HepG2 (cell line): Measurements from ENCODE around the gene VARS2. TPM values are rescaled to one million over a fixed set of nuclear protein-coding genes. Genes with fewer than 3 reads are reported as not detected.

Source experiments
- SNAPC5 ChIP-seq: sonication (generic); formaldehyde crosslinking; IDR thresholded peaks from 2 replicates; pipeline ENCODE4 v1.8.1; 2023; ENCODE audit warnings: mild to moderate bottlenecking, missing genetic modification reagents, borderline replicate concordance
- ZNF615 ChIP-seq: sonication (generic); formaldehyde crosslinking; IDR thresholded peaks from 2 replicates; pipeline ENCODE4 v1.5.0; 2020; ENCODE audit warnings: mild to moderate bottlenecking, missing genetic modification reagents, borderline replicate concordance
- ZNF83 ChIP-seq: sonication (generic); formaldehyde crosslinking; IDR thresholded peaks from 2 replicates; pipeline ENCODE4 v1.4.0; 2020; ENCODE audit warnings: missing genetic modification reagents, mild to moderate bottlenecking, borderline replicate concordance
- ZSCAN12 ChIP-seq: sonication (generic); formaldehyde crosslinking; IDR thresholded peaks from 2 replicates; pipeline ENCODE4 v1.9.0; 2021; ENCODE audit warnings: mild to moderate bottlenecking, missing genetic modification reagents
- polyA plus RNA-seq, 8 experiments: library from polyadenylated mRNA; depleted of rRNA in 3 of 8; stranded (reverse) in 7 of 8; unstranded in 1 of 8; fragments of >200 nt; fragmentation: Illumina TruSeq in 4 of 8; extraction: Trizol in 4 of 8; gene quantifications; 2 replicates each; pipeline versions ENCODE4 v1.2.1 to v1.2.3, GENCODE V29; 2011 to 2016; ENCODE audit warnings: low read depth in 4 of 8, missing spikeins in 1 of 8, mixed read lengths in 1 of 8; ENCODE audit not compliant: insufficient read depth in 1 of 8
- total RNA-seq, 5 experiments: library from RNA; depleted of rRNA; stranded (reverse); fragments of >200 nt; fragmentation: Illumina TruSeq; extraction: Trizol; gene quantifications; 2 replicates each; pipeline ENCODE4 v1.2.3, GENCODE V29; 2016; ENCODE audit warnings: low read depth in 1 of 5
- TF ChIP-seq, protein P1 (sequence below): sonication (generic); formaldehyde crosslinking; IDR thresholded peaks from 2 replicates; pipeline ENCODE4 v1.5.1; 2020; ENCODE audit warnings: mild to moderate bottlenecking, missing genetic modification reagents, borderline replicate concordance
- TF ChIP-seq, protein P2 (sequence below): sonication (generic); formaldehyde crosslinking; IDR thresholded peaks from 2 replicates; pipeline ENCODE4 v1.5.0; 2020; ENCODE audit warnings: mild to moderate bottlenecking, missing genetic modification reagents
- TF ChIP-seq, protein P3 (sequence below): sonication (generic); formaldehyde crosslinking; conservative IDR thresholded peaks from 2 replicates; pipeline ENCODE4 v1.4.0; 2020; ENCODE audit warnings: mild to moderate bottlenecking, missing genetic modification reagents, moderate library complexity
- TF ChIP-seq, protein P4 (sequence below): sonication (generic); formaldehyde crosslinking; IDR thresholded peaks from 2 replicates; pipeline ENCODE4 v1.4.0; 2020; ENCODE audit warnings: missing genetic modification reagents
- TF ChIP-seq, protein P5 (sequence below): sonication (generic); formaldehyde crosslinking; IDR thresholded peaks from 2 replicates; pipeline ENCODE4 v1.4.0; 2020; ENCODE audit warnings: missing genetic modification reagents, borderline replicate concordance

VARS2 gene
- total and polyA plus RNA-seq, 2 of the 13 experiments (the other 11 are each of a cell fraction or from before 2014, with no cell fraction given) = 61.8 to 71.8 TPM

DNA sequence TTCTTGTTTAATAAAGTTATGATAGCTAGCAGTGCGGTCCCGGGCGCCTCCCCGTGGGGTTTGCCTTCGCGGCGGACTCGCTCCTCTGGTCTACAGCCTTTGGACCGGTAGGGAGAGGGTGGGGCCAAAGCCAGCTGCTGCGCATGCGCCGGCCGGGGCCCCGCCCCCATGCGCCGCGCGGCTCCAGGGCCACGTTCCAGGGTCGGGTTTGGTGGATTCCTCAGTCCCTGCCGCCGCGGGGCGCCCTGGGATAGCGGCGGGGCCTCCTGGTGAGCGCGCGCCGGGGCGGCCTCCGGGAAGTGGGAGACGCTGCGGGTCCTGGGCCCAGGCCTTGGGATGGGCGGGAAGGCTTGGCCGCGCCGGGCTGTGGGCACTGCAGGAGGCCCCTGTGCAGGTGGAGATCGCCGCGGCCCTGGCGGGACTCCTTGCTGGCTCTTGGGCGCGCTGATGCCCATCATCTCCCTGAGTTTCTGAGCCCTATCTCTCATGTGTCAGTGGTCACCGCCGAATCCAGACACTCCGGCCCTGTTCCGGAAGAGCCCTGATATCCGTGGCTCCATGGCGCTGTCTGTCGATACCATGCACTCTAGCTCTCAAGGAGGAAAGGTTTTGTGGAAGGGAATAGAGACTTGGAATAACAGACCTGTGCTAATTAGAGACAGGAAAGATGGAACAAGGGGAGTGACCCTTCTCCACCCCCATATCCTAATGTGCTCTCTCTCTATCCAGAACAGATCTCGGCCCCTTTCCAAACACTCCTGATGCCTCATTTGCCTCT is at the start of gene VARS2 (continued):
- TF ChIP-seq, protein P1, sequence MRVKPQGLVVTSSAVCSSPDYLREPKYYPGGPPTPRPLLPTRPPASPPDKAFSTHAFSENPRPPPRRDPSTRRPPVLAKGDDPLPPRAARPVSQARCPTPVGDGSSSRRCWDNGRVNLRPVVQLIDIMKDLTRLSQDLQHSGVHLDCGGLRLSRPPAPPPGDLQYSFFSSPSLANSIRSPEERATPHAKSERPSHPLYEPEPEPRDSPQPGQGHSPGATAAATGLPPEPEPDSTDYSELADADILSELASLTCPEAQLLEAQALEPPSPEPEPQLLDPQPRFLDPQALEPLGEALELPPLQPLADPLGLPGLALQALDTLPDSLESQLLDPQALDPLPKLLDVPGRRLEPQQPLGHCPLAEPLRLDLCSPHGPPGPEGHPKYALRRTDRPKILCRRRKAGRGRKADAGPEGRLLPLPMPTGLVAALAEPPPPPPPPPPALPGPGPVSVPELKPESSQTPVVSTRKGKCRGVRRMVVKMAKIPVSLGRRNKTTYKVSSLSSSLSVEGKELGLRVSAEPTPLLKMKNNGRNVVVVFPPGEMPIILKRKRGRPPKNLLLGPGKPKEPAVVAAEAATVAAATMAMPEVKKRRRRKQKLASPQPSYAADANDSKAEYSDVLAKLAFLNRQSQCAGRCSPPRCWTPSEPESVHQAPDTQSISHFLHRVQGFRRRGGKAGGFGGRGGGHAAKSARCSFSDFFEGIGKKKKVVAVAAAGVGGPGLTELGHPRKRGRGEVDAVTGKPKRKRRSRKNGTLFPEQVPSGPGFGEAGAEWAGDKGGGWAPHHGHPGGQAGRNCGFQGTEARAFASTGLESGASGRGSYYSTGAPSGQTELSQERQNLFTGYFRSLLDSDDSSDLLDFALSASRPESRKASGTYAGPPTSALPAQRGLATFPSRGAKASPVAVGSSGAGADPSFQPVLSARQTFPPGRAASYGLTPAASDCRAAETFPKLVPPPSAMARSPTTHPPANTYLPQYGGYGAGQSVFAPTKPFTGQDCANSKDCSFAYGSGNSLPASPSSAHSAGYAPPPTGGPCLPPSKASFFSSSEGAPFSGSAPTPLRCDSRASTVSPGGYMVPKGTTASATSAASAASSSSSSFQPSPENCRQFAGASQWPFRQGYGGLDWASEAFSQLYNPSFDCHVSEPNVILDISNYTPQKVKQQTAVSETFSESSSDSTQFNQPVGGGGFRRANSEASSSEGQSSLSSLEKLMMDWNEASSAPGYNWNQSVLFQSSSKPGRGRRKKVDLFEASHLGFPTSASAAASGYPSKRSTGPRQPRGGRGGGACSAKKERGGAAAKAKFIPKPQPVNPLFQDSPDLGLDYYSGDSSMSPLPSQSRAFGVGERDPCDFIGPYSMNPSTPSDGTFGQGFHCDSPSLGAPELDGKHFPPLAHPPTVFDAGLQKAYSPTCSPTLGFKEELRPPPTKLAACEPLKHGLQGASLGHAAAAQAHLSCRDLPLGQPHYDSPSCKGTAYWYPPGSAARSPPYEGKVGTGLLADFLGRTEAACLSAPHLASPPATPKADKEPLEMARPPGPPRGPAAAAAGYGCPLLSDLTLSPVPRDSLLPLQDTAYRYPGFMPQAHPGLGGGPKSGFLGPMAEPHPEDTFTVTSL (CRISPR knock-in tag) = peak; percentile 34; the same call in 1 of the 2 replicates
- TF ChIP-seq, protein P2, sequence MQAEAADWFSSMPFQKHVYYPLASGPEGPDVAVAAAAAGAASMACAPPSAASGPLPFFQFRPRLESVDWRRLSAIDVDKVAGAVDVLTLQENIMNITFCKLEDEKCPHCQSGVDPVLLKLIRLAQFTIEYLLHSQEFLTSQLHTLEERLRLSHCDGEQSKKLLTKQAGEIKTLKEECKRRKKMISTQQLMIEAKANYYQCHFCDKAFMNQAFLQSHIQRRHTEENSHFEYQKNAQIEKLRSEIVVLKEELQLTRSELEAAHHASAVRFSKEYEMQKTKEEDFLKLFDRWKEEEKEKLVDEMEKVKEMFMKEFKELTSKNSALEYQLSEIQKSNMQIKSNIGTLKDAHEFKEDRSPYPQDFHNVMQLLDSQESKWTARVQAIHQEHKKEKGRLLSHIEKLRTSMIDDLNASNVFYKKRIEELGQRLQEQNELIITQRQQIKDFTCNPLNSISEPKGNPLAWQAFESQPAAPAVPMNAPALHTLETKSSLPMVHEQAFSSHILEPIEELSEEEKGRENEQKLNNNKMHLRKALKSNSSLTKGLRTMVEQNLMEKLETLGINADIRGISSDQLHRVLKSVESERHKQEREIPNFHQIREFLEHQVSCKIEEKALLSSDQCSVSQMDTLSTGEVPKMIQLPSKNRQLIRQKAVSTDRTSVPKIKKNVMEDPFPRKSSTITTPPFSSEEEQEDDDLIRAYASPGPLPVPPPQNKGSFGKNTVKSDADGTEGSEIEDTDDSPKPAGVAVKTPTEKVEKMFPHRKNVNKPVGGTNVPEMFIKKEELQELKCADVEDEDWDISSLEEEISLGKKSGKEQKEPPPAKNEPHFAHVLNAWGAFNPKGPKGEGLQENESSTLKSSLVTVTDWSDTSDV (CRISPR knock-in tag) = peak; percentile 80; the same call in 1 of the 2 replicates
- TF ChIP-seq ZSCAN12 (CRISPR knock-in tag) = peak; percentile 90; the same call in 1 of the 2 replicates
- TF ChIP-seq, protein P3, sequence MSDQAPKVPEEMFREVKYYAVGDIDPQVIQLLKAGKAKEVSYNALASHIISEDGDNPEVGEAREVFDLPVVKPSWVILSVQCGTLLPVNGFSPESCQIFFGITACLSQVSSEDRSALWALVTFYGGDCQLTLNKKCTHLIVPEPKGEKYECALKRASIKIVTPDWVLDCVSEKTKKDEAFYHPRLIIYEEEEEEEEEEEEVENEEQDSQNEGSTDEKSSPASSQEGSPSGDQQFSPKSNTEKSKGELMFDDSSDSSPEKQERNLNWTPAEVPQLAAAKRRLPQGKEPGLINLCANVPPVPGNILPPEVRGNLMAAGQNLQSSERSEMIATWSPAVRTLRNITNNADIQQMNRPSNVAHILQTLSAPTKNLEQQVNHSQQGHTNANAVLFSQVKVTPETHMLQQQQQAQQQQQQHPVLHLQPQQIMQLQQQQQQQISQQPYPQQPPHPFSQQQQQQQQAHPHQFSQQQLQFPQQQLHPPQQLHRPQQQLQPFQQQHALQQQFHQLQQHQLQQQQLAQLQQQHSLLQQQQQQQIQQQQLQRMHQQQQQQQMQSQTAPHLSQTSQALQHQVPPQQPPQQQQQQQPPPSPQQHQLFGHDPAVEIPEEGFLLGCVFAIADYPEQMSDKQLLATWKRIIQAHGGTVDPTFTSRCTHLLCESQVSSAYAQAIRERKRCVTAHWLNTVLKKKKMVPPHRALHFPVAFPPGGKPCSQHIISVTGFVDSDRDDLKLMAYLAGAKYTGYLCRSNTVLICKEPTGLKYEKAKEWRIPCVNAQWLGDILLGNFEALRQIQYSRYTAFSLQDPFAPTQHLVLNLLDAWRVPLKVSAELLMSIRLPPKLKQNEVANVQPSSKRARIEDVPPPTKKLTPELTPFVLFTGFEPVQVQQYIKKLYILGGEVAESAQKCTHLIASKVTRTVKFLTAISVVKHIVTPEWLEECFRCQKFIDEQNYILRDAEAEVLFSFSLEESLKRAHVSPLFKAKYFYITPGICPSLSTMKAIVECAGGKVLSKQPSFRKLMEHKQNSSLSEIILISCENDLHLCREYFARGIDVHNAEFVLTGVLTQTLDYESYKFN (CRISPR knock-in tag) = peak; percentile 54; the same call in 1 of the 2 replicates
- TF ChIP-seq, protein P4, sequence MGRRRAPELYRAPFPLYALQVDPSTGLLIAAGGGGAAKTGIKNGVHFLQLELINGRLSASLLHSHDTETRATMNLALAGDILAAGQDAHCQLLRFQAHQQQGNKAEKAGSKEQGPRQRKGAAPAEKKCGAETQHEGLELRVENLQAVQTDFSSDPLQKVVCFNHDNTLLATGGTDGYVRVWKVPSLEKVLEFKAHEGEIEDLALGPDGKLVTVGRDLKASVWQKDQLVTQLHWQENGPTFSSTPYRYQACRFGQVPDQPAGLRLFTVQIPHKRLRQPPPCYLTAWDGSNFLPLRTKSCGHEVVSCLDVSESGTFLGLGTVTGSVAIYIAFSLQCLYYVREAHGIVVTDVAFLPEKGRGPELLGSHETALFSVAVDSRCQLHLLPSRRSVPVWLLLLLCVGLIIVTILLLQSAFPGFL (CRISPR knock-in tag) = peak; percentile 91; the same call in 1 of the 2 replicates
- no peak; the same call in 1 of the 2 replicates for TF ChIP-seq SNAPC5 (CRISPR knock-in tag)
- TF ChIP-seq, protein P5, sequence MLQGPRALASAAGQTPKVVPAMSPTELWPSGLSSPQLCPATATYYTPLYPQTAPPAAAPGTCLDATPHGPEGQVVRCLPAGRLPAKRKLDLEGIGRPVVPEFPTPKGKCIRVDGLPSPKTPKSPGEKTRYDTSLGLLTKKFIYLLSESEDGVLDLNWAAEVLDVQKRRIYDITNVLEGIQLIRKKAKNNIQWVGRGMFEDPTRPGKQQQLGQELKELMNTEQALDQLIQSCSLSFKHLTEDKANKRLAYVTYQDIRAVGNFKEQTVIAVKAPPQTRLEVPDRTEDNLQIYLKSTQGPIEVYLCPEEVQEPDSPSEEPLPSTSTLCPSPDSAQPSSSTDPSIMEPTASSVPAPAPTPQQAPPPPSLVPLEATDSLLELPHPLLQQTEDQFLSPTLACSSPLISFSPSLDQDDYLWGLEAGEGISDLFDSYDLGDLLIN (CRISPR knock-in tag) = peak; percentile 93; the same call in 1 of the 2 replicates
- 0 out of 2 replicates have a peak, but pooled peaks have one; percentile 28 for TF ChIP-seq ZNF615 (CRISPR knock-in tag)
- no peak for TF ChIP-seq ZNF83 (CRISPR knock-in tag)
